ENCODE results near the gene ZNF674.

Gene ZNF674

GRCh38 chrX:46582325-46582724 is 37.1 kb upstream of the ZNF674 start:
- no peaks in the 10 kb centered on the region for H4K20me1 ChIP-seq (ENCODE audit: insufficient read depth, low read length)
- H2AFZ ChIP-seq (ENCODE audit: low read depth, low read length): no peak overlapping the region
- peaks cover 2% of the 10 kb centered on the region for H3K36me3 ChIP-seq (replicated peaks; ENCODE audit: low read depth, low read length)
- H3K79me2 ChIP-seq (ENCODE audit: low read length): 0 out of 2 replicates have a peak, but pooled peaks cover 4% of the 10 kb centered on the region
- H3K4me3 ChIP-seq (ENCODE audit: low read length): no peak overlapping the region
- no peaks in the 10 kb centered on the region for H3K9me3 ChIP-seq (ENCODE audit: insufficient read depth, low read length)
- H3K9ac ChIP-seq (ENCODE audit: low read length): no peak overlapping the region
- peaks cover 29% of the 10 kb centered on the region for H3K4me1 ChIP-seq (ENCODE audit: low read length)
- TF ChIP-seq CTCF (IDR thresholded peaks at IDR 0.05; ENCODE audit: low read depth, low read length) (no peak), EZH2phosphoT487 (IDR thresholded peaks at IDR 0.05; ENCODE audit: low read depth) (no peak)
- no peak overlapping the region for H3K4me2 ChIP-seq (ENCODE audit: low read length)
- no peak overlapping the region for H3K27ac ChIP-seq (ENCODE audit: low read length)
- no peaks in the 10 kb centered on the region for H3K27me3 ChIP-seq (ENCODE audit: low read depth, low read length)

DNA sequence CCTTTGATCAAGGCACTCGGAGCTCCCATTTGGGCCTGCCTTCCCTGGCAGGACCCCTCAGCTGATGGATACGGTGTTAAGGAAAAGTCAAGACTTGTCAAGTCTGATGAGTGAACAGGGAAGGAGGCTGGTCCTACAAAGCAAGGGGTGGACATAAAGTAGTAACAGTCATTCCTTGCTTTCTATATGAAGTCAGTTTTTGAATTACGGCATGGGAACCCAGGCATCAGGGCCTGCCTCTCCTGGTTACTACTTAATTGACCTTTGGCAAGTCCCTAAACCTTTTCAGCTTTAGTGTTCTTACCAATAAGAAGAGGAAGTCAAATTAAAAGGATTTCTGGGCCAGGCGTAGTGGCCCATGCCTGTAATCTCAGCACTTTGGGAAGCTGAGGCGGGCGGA is 35.4 kb upstream of the ZNF674 start:
- Histone ChIP-seq H3K36me3 (replicated peaks; ENCODE audit: low read depth, low read length) (peaks cover 5% of the 10 kb centered on the region), H3K4me1 (ENCODE audit: low read length) (peaks cover 21% of the 10 kb centered on the region), H3K27ac (ENCODE audit: low read length) (no peak overlapping the region), H3K4me2 (ENCODE audit: low read length) (no peak overlapping the region), H3K9ac (ENCODE audit: low read length) (no peak overlapping the region), H3K27me3 (ENCODE audit: low read depth, low read length) (0 out of 2 replicates have a peak, but pooled peaks cover under 1% of the 10 kb centered on the region), H3K79me2 (ENCODE audit: low read length) (no peaks in the 10 kb centered on the region), H4K20me1 (ENCODE audit: insufficient read depth, low read length) (peaks cover 8% of the 10 kb centered on the region; the same call in 1 of the 2 replicates), H3K9me3 (ENCODE audit: insufficient read depth, low read length) (no peaks in the 10 kb centered on the region), H3K4me3 (ENCODE audit: low read length) (no peak overlapping the region), H2AFZ (ENCODE audit: low read depth, low read length) (no peak overlapping the region)
- TF ChIP-seq EZH2phosphoT487 (IDR thresholded peaks at IDR 0.05; ENCODE audit: low read depth) (no peak), CTCF (IDR thresholded peaks at IDR 0.05; ENCODE audit: low read depth, low read length) (no peak)

DNA sequence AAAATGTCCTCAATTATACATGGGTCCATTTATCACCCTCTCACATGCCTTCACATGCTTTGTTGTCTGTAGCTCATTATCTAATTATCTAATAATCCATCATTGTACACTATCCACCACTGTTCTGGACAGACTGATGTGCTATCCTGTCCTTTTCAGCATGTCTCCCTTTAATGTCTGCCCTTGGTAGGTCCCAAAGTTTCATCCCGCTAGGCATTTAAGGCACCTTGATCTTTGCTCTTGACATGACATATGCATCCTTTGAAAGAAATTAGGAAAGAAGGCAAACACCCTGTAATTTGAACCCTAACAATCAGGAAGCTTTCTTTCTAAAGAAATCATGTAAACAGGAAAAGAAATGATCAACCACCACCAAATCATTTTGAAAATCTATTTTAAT is 34.0 kb upstream of the ZNF674 start:
- Histone ChIP-seq H3K9me3 (ENCODE audit: insufficient read depth, low read length) (no peaks in the 10 kb centered on the region), H3K27me3 (ENCODE audit: low read depth, low read length) (peaks cover 6% of the 10 kb centered on the region; the same call in 1 of the 2 replicates), H3K4me1 (ENCODE audit: low read length) (peaks cover 19% of the 10 kb centered on the region), H3K9ac (ENCODE audit: low read length) (no peak overlapping the region), H3K27ac (ENCODE audit: low read length) (no peak overlapping the region), H3K4me3 (ENCODE audit: low read length) (no peak overlapping the region), H3K79me2 (ENCODE audit: low read length) (no peaks in the 10 kb centered on the region), H2AFZ (ENCODE audit: low read depth, low read length) (no peak overlapping the region), H4K20me1 (ENCODE audit: insufficient read depth, low read length) (peaks cover 9% of the 10 kb centered on the region; the same call in 1 of the 2 replicates), H3K4me2 (ENCODE audit: low read length) (no peak overlapping the region), H3K36me3 (replicated peaks; ENCODE audit: low read depth, low read length) (peaks cover 5% of the 10 kb centered on the region)
- TF ChIP-seq EZH2phosphoT487 (IDR thresholded peaks at IDR 0.05; ENCODE audit: low read depth) (no peak), CTCF (IDR thresholded peaks at IDR 0.05; ENCODE audit: low read depth, low read length) (no peak)

GRCh38 chrX:46577221-46578005 is 32.2 kb upstream of the ZNF674 start:
- Histone ChIP-seq H3K27ac (ENCODE audit: low read length) (no peak overlapping the region), H3K9ac (ENCODE audit: low read length) (no peak overlapping the region)

More at GRCh38 chrX:46577221-46578005, 32.2 kb upstream of the ZNF674 start:
- no peaks in the 10 kb centered on the region for H3K79me2 ChIP-seq (ENCODE audit: low read length)
- no peak overlapping the region for H3K4me2 ChIP-seq (ENCODE audit: low read length)
- H3K9me3 ChIP-seq (ENCODE audit: insufficient read depth, low read length): no peaks in the 10 kb centered on the region
- H3K27me3 ChIP-seq (ENCODE audit: low read depth, low read length): peaks cover 6% of the 10 kb centered on the region; the same call in 1 of the 2 replicates
- peaks cover 9% of the 10 kb centered on the region; the same call in 1 of the 2 replicates for H4K20me1 ChIP-seq (ENCODE audit: insufficient read depth, low read length)
- no peak overlapping the region for H2AFZ ChIP-seq (ENCODE audit: low read depth, low read length)
- H3K4me1 ChIP-seq (ENCODE audit: low read length): peaks cover 24% of the 10 kb centered on the region
- TF ChIP-seq CTCF (IDR thresholded peaks at IDR 0.05; ENCODE audit: low read depth, low read length): no peak
- no peak for TF ChIP-seq EZH2phosphoT487 (IDR thresholded peaks at IDR 0.05; ENCODE audit: low read depth)
- no peak overlapping the region for H3K4me3 ChIP-seq (ENCODE audit: low read length)
- peaks cover 5% of the 10 kb centered on the region for H3K36me3 ChIP-seq (replicated peaks; ENCODE audit: low read depth, low read length)
